HG03159 (cell line): ENCODE measurements around the gene TEDC1.

Experiments
- ATAC-seq: cut with Tn5 transposase; IDR thresholded peaks from one replicate; pipeline ENCODE4 v1.9.1; 2021; ENCODE audit warnings: mild to moderate bottlenecking, moderate library complexity; ENCODE audit not compliant: unreplicated experiment

Gene TEDC1

DNA sequence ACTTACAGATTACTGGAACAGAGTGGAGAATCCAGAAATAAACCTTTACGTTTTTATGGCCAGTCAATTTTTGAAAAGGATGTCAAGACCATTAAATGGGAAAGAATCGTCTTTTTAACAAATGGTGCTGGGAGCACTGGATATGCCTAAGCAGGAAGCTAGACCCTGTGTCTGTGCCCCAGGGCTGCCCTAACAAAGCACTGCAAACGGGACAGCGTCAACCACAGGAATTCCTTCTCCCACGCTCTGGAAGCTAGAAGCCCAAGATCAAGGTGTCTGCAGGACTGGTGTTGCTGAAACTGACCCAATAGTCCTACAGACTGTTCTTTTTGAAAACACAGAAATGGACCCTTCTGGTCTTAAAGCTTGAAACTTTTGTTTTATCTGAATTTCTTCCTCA, 26.1 kb downstream of the TEDC1 start:
- ATAC-seq: no peak

DNA sequence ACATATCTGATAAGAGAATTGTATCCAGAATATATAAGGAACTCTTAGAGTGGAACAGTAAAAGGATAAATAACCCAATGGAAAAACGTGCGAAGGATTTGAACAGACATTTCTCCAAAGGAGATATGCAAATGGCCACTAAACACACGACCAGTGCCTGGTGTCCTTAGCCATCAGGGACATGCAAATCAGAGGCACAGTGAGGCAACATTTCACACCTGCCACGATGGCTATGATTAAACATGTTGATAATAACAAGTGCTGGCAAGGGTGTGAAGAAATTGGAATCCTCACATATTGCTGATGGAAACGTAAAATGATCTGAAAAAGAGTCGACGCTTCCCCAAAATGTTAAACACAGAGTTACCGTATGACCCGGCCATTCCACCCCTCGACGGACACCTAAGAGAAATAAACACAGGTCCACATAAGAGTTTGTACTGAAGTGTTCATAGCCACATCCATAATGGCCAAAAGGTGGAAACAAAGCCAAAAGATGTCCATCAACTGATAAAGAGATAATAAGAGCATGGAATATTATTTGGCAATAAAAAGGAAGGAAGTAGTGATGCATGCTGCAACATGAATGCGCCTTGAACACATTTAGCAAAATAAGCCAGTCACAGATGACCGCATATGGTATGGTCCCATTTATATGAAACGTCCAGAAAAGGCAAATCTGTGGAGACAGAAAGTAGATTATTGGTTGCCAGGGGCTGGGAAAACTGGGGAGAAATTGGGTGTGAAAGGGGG, 29.1 kb downstream of the TEDC1 start:
- no peak for ATAC-seq

DNA sequence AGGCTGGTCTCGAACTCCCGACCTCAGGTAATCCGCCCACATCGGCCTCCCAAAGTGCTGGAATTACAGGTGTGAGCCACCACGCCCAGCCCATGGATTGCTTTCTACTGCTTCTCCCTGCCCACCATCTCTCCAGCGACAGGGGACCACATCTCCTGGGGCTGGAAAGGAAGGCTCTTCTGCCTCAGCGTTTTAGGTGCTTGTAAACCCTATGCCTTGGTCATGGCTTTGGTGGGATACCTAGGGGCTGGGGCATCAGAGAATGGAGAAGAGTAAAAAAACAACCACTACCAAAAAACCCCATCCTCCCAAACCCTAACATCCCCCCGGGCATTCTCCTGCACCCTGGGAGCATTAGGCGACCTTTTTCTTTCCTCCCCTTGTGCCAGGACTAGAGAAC, 34.3 kb downstream of the TEDC1 start:
- ATAC-seq: no peak

DNA sequence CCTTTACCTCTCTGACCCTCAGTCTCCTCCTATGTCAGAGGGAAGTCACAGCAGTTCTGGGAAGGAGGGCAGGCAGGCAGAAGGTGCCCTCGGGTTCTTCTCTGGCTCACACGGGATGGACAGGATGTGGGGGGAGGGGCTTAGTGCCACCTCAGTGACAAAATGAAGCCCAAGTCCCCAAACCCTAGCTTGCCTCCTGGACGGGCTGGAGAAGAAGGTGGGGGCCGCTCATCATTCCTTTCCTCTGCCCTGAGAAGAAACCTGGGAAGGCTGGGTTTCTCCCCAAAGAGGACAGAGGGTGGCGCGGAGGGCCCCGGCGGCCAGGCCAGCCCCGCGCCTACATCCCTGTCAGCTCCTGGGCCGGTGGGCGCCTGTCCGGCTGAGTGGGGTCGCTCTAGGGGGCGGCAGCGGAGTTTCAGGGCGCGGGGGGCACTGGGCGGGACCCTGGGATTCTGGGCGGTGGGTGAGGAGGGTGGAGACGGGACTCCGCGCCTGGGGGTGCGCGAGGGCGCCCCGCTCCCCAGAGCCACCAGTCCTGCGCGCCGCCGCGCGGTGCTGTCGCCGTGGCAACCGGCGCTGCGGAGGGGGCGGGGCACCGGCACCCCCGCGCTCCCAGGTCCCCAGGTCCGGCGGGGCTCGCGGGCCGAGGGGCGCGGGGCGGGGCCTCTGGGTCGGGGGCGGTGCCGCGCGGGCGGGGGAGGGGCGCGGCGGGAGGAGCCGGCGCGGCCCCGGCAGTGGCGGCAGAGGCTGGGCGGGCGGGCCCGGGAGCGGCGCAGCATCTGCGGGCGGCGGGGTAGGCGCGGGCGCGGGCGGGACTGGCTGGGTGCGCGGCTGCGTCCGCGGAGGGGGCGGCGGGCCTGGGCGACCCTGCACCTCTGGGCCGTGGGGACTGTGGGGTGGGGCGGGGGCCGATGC, 35.1 kb downstream of the TEDC1 start, which contains the start of gene TMEM121:
TSS of gene TMEM121 (plus strand) at position 723 of the 915 bp plus-strand sequence. CDS start 2,252 bp downstream, outside the sequence.
- ATAC-seq: no peak

DNA sequence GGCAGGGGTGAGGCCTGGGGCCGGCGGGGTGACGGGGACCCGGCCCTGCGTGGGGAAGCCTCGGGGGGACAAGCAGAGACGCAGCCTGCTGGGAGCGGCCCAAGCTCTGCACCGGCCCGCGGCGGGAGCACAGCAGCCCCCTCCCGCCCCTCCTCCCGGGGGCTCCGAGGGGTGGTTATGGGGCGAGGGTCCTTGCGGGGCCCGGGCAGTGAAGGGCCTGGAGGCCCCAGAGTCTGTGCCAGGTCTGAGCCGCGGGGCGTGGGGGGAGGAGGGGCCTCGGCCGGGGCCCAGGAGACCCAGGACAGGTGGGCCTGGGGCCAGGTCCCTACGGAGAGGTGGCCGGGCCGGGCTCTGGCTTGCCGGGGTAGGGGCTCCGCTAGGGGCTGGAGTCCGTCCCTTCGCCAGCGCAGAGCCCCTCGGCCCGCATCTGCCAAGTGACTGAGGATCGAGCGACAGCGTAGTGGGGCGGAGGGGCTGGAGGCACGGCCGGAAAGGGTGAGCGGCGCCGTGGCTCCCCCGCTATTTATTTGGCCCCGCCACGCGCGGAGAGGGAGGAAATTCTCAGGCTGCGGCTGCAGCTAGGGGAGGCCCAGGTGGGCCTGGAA, 35.8 kb downstream of the TEDC1 start:
- ATAC-seq: no peak

DNA sequence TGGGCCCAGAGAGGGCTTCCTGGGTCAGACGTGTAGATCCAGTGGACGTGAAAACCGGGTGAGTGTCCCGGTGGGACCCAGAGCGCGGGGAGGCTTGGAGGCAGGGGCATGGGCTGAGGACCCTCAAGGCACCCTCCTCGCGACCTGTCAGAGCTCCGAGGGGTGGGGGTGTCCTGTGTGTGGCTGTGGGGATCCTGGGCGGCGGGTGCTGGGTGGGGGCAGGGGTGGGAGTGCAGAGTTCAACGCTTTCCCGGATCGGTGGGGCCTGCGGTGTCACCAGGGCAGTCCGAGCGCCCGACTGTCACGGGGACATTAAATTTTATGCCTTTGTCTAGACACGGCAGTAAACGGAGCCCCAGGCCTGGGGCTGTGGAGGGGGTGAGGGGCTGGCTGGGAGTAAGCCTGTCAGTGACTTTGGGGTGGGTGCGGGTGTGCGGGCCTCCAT, 36.4 kb downstream of the TEDC1 start:
- no peak for ATAC-seq

DNA sequence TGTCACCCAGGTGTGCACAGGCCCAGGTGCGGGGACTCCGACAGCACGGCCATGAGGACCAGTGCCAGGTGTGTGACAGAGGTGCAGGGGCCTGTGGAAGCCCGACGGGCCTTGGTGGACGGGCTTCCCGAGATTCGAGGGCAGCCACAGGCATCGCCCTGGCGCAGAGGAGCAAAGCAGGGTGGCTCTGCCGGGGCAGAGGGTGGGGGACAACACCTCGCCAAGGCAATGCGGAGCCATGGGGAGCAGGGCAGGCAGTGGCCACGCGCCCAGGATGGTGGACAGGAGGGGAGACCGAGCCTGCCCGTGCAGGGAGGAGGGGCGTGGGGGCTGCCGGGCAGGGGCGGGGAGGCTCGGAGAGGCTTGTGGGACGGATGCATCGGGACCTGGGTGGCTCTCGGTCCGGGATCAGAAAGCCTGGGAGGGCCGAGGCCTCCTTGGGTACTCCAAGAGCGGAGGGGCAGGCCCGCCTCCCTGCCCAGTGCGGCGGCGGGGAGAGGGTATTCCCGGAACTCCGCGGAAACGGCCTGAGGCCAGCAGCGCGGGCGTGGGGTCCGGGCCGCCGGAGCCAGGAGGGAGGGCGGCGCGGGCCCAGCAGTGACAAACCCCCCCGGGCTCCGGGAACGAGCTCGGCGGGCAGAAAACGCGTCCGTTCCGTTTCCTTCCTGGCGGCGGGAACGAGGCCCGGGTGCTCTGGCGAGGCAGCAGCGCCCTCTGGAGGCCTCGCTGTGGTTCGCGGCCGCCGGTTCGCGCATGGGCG, 37.0 kb downstream of the TEDC1 start:
- no peak for ATAC-seq

DNA sequence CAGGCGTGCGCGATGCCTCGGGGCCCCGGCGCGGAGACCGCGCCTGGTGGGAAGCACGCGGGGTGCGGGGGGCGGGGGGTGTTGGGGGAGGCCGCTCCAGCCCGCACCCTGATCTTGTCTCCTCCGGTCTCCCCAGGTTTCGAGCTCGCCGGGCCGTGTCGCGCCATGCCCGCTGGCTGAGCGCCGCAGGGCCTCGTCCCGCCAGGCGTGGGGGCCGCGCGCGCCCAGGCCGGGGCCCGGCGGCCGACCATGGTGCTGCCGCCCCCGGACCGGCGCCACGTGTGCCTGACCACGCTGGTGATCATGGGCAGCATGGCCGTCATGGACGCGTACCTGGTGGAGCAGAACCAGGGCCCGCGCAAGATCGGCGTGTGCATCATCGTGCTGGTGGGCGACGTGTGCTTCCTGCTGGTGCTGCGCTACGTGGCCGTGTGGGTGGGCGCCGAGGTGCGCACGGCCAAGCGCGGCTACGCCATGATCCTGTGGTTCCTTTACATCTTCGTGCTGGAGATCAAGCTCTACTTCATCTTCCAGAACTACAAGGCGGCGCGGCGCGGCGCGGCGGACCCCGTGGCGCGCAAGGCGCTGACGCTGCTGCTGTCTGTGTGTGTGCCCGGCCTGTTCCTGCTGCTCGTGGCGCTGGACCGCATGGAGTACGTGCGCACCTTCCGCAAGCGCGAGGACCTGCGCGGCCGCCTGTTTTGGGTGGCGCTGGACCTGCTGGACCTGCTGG, 37.7 kb downstream of the TEDC1 start:
- no peak for ATAC-seq

DNA sequence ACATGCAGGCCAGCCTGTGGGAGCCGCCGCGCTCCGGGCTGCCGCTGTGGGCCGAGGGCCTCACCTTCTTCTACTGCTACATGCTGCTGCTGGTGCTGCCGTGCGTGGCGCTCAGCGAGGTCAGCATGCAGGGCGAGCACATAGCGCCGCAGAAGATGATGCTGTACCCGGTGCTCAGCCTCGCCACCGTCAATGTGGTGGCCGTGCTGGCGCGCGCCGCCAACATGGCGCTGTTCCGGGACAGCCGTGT, 38.2 kb downstream of the TEDC1 start:
- no peak for ATAC-seq

DNA sequence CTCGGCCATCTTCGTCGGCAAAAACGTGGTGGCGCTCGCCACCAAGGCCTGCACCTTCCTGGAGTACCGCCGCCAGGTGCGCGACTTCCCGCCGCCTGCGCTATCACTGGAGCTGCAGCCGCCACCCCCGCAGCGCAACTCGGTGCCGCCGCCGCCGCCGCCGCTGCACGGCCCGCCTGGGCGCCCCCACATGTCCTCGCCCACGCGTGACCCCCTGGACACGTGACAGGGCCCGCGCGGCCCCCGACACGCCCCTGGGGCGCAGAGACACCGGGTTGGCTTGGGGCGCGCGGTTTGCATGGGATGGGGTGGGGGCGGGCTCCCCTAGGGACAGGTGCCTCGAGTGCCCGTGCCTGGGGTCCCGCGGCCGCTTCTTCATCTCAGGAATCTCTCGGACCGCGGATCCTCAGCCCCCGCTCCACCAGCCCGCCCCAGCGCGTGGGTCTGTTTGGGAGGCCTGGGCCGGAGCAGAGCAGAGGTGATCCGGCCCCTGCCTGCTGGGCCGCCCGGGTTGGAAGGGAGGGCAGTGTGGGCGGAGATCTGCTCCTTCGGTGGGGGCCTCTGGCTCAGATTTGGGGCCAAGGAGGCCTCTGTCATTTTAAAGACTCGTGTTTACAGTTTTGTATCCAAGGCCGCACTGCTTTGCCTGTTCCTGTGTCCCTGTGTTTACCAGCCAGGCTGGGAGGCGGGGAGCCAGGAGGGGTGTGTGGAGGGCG, 38.7 kb downstream of the TEDC1 start:
- no peak for ATAC-seq

DNA sequence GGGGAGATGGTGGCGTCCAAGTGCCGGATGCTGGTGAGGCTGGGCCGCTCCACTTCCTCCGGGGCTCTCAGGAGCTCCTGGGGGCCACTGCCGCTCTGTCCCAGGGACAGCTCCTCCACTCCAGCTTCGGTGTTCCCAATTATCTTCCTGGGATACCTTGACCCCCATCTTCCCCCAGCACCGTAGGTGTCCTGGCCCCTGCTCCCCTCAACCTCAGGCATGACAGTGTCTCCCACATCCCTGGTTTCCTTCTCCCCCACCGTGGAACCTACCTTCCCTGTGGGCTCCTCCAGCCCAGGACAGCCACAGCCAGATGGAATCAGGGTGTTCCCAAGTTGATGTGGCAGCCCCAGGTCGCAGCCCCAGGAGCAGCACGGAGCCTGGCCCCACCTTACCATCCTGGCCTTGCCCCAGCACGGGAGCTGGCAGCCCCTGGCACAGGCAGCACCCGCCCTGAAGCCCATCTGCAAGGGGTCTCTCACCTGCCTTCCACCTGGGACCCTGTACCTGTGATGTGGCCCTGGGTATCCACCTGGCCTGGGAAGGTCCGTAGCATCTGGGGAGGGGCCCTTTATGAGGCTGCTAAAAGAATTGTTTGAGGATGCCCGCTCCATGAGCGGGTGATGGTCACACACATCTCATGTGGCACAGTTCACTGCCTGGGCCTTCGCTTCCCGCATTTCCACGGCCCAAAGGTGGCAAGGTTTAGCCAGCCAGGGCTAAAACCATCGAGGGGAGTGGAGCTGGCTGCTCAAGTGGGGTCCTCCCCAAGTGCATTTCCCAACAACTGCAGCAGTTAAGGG, 39.4 kb downstream of the TEDC1 start:
- ATAC-seq: no peak

DNA sequence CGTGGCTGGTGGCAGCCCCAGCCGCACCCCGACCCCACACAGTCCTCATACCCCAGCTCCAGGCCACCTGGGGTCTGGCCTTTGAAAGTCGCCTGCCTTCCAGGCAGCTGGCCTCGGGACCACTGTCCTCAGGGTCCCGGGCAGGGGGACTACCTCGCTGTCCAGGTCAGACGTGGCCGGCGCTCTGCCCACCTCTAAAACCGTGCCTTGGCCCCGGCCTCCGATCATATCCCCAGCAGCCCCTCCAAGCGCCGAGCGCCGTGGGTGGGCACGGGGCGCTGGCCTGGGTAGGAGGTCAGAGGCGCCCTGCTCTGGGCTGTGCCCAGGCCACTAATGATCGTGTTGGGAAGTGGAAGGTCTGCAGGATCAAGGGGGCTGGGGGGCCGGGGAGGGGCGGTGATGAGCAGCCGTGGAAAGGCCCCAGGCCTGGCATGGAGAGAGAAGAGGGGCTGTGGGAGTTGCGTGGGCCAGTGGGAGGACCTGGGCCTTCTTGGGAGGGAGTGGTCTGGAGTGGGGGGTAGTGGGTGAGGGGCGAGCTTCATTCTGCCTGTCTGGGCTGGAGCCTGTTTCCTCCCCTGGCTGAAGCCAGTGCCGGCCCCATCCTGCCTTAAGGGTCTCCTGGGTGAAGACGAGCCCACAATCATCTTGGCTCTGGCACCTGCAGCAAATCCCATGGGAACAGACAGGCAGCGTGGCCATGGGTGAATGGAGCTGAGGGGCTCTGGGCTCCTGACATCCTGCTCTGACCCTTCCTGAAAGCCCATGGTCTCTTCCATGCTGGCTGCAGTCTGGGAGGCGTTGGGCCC, 40.2 kb downstream of the TEDC1 start:
- no peak for ATAC-seq

DNA sequence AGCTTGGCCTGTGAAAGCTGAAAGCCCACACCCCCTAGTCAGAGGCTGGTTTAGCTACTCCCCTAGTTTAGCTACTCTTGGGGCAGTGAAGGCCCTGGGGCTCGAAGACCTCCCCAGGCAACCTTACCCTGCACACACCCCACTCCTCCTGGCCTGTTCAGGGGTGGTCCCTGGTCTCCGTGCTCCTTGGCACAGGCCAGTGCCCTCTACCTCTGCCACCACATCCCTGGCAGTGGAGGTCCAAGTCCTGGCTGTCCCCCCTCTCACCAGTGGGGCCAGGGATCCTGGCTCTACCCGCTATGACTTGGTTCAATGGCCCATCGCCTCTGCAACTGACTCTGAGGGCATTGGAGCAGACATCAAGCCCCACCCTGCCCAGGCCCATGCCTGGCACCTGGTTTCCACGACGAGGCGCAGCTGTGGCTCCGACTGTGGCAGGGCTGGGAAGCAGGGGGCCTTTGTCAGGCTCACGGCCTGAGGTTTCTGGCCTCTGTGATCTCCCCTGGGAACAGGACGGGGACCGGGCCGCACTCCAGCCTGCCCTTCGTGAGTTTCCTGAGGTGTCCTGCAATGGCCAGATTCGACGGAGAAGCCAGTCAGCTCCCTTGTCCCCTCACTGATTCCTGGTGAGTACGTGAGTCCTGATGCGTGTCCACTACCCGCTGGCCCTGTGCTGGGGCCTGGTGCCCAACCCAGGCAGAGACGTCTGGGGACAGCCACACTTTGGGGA, 41.0 kb downstream of the TEDC1 start:
- no peak for ATAC-seq

DNA sequence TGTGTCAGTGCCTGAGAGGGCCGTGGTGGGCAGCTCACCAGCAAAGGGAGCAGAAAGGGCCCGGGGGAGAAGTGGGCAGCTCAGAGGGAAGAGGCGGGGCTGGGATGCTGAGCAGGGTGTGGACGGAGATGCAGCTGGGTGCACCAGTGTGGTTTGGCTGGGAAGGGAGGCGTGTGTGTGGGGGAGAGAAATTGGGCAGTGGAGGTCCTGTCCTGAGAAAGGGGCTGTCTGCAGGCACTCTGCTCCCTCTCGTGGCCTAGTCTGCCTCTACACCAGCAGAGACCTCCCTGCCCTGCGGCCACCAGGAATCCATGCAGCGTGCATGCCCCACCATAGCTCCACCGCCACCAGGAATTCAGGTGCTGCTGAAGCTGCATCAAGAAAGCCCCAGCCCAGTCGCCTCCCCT, 41.7 kb downstream of the TEDC1 start:
- ATAC-seq: no peak

DNA sequence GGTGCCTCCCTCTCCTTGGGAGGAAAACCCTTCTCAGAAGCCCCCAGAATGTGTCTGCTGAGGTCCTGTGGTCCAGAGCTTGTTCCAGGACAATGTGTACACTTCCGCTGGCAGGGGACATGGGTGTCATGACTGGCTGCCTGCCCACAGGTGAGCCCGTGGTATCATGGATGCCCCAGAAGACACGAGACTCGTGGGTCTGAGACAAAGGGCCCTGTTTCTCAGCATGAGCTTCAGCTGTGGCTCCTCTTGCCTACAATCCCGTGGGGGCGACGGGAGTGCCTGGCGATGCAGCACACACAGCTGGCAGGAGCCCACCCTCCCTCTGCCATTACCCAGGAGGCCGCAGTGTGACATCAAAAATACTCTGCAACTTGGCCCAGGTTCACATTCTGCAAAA, 42.3 kb downstream of the TEDC1 start:
- no peak for ATAC-seq

DNA sequence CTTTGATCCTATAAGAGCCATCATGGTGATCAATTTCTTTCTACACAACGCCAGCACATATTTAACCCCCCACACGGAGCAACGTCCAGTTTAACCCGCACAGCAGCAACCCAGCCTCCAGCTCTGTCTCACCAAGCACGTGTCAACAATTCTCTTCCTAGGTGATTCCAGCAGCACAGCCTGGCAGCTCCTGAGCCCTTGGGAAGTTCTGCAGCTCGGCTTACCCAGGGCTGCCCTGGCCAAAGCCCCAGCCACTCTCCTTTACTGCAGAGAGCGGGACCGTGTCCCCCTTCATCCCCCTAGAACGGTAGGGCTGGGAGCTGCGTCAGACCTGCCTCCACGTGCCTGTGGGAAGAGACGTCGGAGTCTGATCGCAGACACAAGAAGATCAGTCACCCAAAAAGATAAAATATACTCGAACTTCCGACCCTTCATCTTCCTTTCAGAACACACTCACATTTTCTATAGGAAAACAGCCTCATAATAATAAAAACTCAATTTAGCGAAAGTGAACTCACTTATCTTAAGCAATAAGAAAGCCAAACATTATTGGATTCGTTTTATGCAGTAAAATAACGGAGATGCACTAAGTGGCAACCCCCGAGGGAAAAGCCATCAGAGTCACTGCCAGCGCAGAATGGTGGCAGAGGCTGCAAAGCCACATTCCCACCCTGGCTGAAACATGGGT, 42.9 kb downstream of the TEDC1 start:
- no peak for ATAC-seq

DNA sequence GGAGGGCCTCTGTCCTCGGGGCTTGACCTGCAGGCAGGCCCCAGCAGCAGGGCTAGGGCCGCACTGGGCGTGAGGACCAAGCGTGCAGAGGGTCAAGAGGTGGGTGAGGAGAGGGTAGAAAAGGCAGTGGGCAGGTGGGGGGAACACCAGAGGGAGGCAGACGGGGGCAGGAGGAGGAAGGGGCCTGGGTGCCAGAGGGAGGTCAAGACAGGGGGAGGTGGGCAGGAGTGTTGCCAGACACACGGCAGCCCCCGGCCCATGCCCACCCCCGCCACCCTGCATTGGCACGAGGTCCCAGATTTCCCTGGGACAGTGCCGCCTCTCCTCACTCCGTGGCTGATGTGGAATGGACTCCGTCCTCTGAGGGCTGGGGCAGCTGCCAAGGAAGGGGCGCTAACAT, 43.5 kb downstream of the TEDC1 start:
- ATAC-seq: no peak
